SK-N-SH treated with all-trans-retinoic acid at 6 μM for 48 hours (cell line): ENCODE measurements around the gene FRS2.

Experiments used
- ATAC-seq: fragments of 200-7000 bp; cut with Tn5 transposase; 3 replicates; pipeline ENCODE4 v1.9.1; 2020; ENCODE audit warnings: mild to moderate bottlenecking, moderate library complexity
- ARNTL ChIP-seq: fragments of 450-650 bp; formaldehyde crosslinking; IDR thresholded peaks from 2 replicates; pipeline ENCODE4 v1.5.0; 2020; ENCODE audit warnings: low read depth, mild to moderate bottlenecking, moderate library complexity, borderline replicate concordance
- BACH2 ChIP-seq: fragments of 250-450 bp; sonication (Bioruptor Pico); IDR thresholded peaks from 2 replicates; pipeline ENCODE4 v1.9.0; 2021; ENCODE audit warnings: mild to moderate bottlenecking, borderline replicate concordance
- GLIS3 ChIP-seq: fragments of 250-450 bp; sonication (Bioruptor Pico); IDR thresholded peaks from 2 replicates; pipeline ENCODE4 v1.5.0; 2020; ENCODE audit warnings: mild to moderate bottlenecking, moderate library complexity
- ISL1 ChIP-seq: fragments of 250-450 bp; sonication (Bioruptor Pico); IDR thresholded peaks from 2 replicates; pipeline ENCODE4 v2.1.2; 2022; ENCODE audit warnings: mild to moderate bottlenecking, moderate library complexity
- OSR1 ChIP-seq: fragments of 250-450 bp; sonication (Bioruptor Pico); IDR thresholded peaks from 2 replicates; pipeline ENCODE4 v1.8.0; 2022; ENCODE audit warnings: moderate library complexity, mild to moderate bottlenecking, inconsistent platforms
- SNAI2 ChIP-seq: fragments of 250-450 bp; sonication (Bioruptor Pico); IDR thresholded peaks from 2 replicates; pipeline ENCODE4 v1.5.0; 2020; ENCODE audit warnings: mild to moderate bottlenecking, moderate library complexity
- TCF4 ChIP-seq: fragments of 250-450 bp; sonication (Bioruptor Pico); IDR thresholded peaks from 2 replicates; pipeline ENCODE4 v1.8.0; 2021; ENCODE audit warnings: mild to moderate bottlenecking, moderate library complexity, borderline replicate concordance
- TOX ChIP-seq: fragments of 250-450 bp; sonication (Bioruptor Pico); IDR thresholded peaks from 2 replicates; pipeline ENCODE4 v1.8.0; 2021; ENCODE audit warnings: mild to moderate bottlenecking, moderate library complexity, borderline replicate concordance
- ZC3H10 ChIP-seq: fragments of 250-450 bp; sonication (Bioruptor Pico); IDR thresholded peaks from 2 replicates; pipeline ENCODE4 v1.5.1; 2021; ENCODE audit warnings: mild to moderate bottlenecking, moderate library complexity
- ZFP30 ChIP-seq: fragments of 450-650 bp; formaldehyde crosslinking; IDR thresholded peaks from 2 replicates; pipeline ENCODE4 v1.5.0; 2022; ENCODE audit warnings: mild to moderate bottlenecking, moderate library complexity
- ZNF8 ChIP-seq: fragments of 450-650 bp; formaldehyde crosslinking; IDR thresholded peaks from 2 replicates; pipeline ENCODE4 v1.5.0; 2020; ENCODE audit warnings: mild to moderate bottlenecking, moderate library complexity
- TF ChIP-seq, protein P1 (sequence below): fragments of 250-450 bp; sonication (Bioruptor Pico); IDR thresholded peaks from 2 replicates; pipeline ENCODE4 v1.8.0; 2020; ENCODE audit warnings: mild to moderate bottlenecking, moderate library complexity, borderline replicate concordance
- TF ChIP-seq, protein P2 (sequence below): fragments of 250-450 bp; sonication (Bioruptor Pico); IDR thresholded peaks from 2 replicates; pipeline ENCODE4 v1.5.0; 2020; ENCODE audit warnings: mild to moderate bottlenecking, moderate library complexity
- TF ChIP-seq, protein P3 (sequence below): fragments of 250-450 bp; sonication (Bioruptor Pico); IDR thresholded peaks from 2 replicates; pipeline ENCODE4 v1.8.0; 2021; ENCODE audit warnings: low read depth, mild to moderate bottlenecking, moderate library complexity, borderline replicate concordance
- TF ChIP-seq, protein P4 (sequence below): fragments of 250-450 bp; sonication (Bioruptor Pico); IDR thresholded peaks from 2 replicates; pipeline ENCODE4 v1.5.1; 2021; ENCODE audit warnings: mild to moderate bottlenecking, moderate library complexity

The FRS2 gene

DNA sequence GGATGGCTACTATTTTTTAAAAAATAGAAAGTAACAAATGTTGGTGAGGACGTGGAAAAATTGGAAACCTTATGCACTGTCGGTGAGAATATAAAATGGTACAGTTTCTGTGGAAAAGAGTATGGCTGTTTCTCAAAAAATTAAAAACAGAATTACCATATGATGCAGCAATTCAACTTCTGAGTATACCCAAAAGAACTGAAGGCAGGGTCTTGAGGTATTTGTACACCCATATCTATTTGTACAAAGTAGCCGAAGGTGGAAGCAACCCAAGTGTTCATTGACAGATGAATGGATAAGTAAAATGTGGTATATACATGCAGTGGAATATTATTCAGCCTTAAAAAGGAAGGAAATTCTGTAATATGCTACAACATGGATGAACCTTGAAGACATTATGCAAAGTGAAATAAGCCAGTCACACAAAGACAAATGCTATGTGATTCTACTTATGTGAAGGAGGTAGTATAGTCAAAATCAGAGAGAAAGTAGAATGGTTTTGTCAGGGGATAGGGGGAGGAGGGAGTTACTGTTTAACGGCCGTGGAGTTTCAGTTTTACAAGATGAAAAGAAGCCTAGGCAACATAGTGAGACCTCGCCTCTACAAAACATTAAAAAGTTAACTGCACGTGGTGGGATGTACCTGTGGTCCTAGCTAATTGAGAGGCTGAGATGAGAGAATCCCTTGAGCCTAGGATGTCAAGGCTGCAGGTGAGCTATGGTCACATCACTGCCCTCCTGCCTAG lies 76.7 kb downstream of the FRS2 start:
- no peak for ATAC-seq
- TF ChIP-seq GLIS3 (CRISPR knock-in tag) (no peak), ISL1 (CRISPR knock-in tag) (no peak), ZNF8 (0 out of 2 replicates have a peak, but pooled peaks have one; percentile 48), OSR1 (no peak), TOX (no peak)
- TF ChIP-seq, protein P1, sequence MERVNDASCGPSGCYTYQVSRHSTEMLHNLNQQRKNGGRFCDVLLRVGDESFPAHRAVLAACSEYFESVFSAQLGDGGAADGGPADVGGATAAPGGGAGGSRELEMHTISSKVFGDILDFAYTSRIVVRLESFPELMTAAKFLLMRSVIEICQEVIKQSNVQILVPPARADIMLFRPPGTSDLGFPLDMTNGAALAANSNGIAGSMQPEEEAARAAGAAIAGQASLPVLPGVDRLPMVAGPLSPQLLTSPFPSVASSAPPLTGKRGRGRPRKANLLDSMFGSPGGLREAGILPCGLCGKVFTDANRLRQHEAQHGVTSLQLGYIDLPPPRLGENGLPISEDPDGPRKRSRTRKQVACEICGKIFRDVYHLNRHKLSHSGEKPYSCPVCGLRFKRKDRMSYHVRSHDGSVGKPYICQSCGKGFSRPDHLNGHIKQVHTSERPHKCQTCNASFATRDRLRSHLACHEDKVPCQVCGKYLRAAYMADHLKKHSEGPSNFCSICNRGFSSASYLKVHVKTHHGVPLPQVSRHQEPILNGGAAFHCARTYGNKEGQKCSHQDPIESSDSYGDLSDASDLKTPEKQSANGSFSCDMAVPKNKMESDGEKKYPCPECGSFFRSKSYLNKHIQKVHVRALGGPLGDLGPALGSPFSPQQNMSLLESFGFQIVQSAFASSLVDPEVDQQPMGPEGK (CRISPR knock-in tag): no peak
- TF ChIP-seq, protein P2, sequence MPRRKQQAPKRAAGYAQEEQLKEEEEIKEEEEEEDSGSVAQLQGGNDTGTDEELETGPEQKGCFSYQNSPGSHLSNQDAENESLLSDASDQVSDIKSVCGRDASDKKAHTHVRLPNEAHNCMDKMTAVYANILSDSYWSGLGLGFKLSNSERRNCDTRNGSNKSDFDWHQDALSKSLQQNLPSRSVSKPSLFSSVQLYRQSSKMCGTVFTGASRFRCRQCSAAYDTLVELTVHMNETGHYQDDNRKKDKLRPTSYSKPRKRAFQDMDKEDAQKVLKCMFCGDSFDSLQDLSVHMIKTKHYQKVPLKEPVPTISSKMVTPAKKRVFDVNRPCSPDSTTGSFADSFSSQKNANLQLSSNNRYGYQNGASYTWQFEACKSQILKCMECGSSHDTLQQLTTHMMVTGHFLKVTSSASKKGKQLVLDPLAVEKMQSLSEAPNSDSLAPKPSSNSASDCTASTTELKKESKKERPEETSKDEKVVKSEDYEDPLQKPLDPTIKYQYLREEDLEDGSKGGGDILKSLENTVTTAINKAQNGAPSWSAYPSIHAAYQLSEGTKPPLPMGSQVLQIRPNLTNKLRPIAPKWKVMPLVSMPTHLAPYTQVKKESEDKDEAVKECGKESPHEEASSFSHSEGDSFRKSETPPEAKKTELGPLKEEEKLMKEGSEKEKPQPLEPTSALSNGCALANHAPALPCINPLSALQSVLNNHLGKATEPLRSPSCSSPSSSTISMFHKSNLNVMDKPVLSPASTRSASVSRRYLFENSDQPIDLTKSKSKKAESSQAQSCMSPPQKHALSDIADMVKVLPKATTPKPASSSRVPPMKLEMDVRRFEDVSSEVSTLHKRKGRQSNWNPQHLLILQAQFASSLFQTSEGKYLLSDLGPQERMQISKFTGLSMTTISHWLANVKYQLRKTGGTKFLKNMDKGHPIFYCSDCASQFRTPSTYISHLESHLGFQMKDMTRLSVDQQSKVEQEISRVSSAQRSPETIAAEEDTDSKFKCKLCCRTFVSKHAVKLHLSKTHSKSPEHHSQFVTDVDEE (CRISPR knock-in tag): no peak
- TF ChIP-seq, protein P3, sequence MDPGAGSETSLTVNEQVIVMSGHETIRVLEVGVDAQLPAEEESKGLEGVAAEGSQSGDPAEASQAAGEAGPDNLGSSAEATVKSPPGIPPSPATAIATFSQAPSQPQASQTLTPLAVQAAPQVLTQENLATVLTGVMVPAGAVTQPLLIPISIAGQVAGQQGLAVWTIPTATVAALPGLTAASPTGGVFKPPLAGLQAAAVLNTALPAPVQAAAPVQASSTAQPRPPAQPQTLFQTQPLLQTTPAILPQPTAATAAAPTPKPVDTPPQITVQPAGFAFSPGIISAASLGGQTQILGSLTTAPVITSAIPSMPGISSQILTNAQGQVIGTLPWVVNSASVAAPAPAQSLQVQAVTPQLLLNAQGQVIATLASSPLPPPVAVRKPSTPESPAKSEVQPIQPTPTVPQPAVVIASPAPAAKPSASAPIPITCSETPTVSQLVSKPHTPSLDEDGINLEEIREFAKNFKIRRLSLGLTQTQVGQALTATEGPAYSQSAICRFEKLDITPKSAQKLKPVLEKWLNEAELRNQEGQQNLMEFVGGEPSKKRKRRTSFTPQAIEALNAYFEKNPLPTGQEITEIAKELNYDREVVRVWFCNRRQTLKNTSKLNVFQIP (CRISPR knock-in tag): no peak
- TF ChIP-seq, all 23 proteins: peak for 1

DNA sequence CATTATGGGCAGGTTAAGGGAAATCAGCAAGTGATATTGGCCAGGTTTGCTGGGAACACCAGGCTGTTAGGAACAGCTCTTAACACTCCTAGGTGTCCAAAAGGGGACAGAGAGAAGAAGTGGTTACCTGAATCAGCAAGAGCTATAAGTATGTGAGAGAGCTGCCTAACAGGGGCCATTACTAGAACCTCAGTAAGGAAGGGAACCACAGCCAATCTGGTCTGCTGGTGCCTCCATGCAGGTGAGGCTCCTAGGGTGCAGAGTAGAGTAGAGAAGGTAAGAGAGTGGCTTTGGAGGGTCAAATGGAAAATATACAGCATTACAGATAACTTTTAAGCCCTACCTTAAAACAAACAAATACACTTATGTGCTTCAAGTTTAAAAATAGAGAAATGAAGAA lies 78.5 kb downstream of the FRS2 start:
- no peak for TF ChIP-seq TOX
- TF ChIP-seq, protein P4, sequence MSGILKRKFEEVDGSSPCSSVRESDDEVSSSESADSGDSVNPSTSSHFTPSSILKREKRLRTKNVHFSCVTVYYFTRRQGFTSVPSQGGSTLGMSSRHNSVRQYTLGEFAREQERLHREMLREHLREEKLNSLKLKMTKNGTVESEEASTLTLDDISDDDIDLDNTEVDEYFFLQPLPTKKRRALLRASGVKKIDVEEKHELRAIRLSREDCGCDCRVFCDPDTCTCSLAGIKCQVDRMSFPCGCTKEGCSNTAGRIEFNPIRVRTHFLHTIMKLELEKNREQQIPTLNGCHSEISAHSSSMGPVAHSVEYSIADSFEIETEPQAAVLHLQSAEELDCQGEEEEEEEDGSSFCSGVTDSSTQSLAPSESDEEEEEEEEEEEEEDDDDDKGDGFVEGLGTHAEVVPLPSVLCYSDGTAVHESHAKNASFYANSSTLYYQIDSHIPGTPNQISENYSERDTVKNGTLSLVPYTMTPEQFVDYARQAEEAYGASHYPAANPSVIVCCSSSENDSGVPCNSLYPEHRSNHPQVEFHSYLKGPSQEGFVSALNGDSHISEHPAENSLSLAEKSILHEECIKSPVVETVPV (CRISPR knock-in tag): no peak
- ATAC-seq: no peak

DNA sequence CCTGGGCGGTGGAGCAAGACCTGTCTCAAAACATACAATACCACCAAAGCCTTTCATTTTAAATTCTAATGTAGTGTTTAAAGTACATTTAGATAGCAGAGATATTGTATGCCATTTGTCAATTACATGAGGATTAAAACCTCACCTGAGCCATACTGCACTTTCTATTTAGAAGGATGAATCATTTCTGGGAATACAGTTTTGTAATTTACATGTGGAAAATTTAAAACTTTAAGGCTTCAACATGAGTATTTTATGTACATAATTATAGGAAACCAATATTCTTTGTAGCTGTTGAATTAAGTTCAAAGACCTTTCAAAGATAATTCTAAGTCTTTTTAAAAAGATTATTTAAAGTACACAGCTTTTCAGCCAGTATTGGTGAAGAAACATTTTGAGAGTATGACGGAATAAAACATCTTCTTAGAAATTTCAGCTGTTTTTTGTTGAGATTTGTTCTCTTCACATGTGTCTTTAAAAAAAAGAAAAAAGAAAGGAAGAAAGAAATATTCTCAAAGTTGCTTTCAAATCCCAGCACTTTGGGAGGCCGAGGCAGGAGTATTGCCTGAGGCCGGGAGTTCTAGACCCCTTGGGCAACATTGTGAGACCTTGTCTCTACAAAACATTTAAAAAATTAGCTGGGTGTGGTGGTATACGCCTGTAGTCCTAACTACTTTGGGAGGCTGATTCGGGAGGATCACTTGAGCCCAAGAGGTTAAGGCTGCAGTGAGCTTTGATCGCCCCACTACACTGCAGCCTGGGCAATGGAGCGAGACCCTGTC lies 80.6 kb downstream of the FRS2 start:
- TF ChIP-seq SNAI2: no peak
- no peak for TF ChIP-seq GLIS3 (CRISPR knock-in tag)
- TF ChIP-seq, protein P1 (CRISPR knock-in tag): no peak

DNA sequence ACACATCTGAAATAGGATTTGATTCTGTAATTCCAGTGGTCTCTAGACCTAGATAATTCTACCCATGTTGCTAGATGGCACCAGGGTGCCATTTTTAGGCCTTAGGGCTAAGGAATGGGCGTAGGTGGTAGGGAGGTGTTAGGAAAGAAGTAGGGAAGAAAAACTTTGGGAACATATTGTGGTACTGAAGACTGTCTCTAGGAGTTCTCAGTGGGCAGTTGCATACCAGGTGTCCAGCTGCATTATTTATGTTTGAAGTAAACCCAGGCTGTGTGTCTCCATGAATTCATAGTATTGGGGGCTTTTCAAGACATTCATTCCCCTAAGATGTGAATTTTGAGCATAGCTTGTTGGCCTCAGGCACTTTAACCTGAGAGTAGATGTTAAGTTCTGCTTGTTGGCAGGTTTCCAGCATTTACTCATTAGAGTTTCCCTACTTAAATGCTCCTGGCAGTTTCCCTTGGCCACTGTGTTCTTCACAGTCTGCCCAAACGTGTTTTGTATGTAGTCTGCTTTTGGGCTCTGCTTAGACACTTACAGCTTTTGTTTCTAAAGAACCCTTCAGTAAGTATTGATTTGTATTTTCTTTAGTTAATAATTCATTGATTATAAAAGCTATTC lies 83.5 kb downstream of the FRS2 start:
- peak; percentile 66 for ATAC-seq
- TF ChIP-seq ZC3H10 (CRISPR knock-in tag): no peak
- no peak for TF ChIP-seq ARNTL (CRISPR knock-in tag)
- TF ChIP-seq, protein P2 (CRISPR knock-in tag): no peak
- TF ChIP-seq BACH2 (CRISPR knock-in tag): no peak
- TF ChIP-seq, protein P4 (CRISPR knock-in tag): no peak
- TF ChIP-seq GLIS3 (CRISPR knock-in tag): no peak
- TF ChIP-seq ZFP30: no peak
- TF ChIP-seq, protein P3 (CRISPR knock-in tag): no peak
- no peak for TF ChIP-seq TCF4 (CRISPR knock-in tag)

More for the DNA sequence above, 80.6 kb downstream of the FRS2 start:
- no peak for ATAC-seq
